SU-DHL-6 (cell line): Measurements from ENCODE around the gene PPARA.
A peak's percentile ranks its signal among the peaks of the same experiment; 100 is the strongest.

Source experiments
- H2AFZ ChIP-seq: fragments of 200-600 bp; sonication (generic); 2 replicates; pipeline ENCODE4 v1.6.1; 2014; ENCODE audit warnings: low read depth, mild to moderate bottlenecking, moderate library complexity, mixed read lengths, antibody characterized with exemption, low read length; ENCODE audit not compliant: severe bottlenecking
- H3F3A ChIP-seq: fragments of 200-600 bp; shearing (Covaris generic); 2 replicates; pipeline ENCODE4 v1.6.0; 2016; ENCODE audit warnings: antibody characterized with exemption, mild to moderate bottlenecking; ENCODE audit not compliant: insufficient read depth
- H3K27ac ChIP-seq: fragments of 200-600 bp; sonication (generic); 2 replicates; pipeline ENCODE4 v1.5.1; 2016; ENCODE audit warnings: low read depth, mild to moderate bottlenecking, low read length, moderate library complexity, mixed read lengths
- H3K27me3 ChIP-seq: fragments of 200-600 bp; sonication (generic), shearing (Covaris generic); 2 replicates; pipeline ENCODE4 v1.6.0; 2014; ENCODE audit warnings: mild to moderate bottlenecking, low read length
- H3K36me3 ChIP-seq: fragments of 200-600 bp; sonication (generic); 2 replicates; pipeline ENCODE4 v1.6.1; 2014; ENCODE audit warnings: mild to moderate bottlenecking, low read length, mixed read lengths
- H3K4me2 ChIP-seq: fragments of 300-600, 200-600 bp; shearing (Covaris generic), sonication (generic); 2 replicates; pipeline ENCODE4 v1.6.0; 2014; ENCODE audit warnings: low read length, low read depth, mild to moderate bottlenecking; ENCODE audit not compliant: poor library complexity, severe bottlenecking
- H3K4me3 ChIP-seq: fragments of 200-600 bp; sonication (generic); 2 replicates; pipeline ENCODE4 v1.5.1; 2014; ENCODE audit warnings: antibody characterized with exemption, low read length, mild to moderate bottlenecking, mixed read lengths; ENCODE audit not compliant: insufficient read depth, poor library complexity, severe bottlenecking
- H3K79me2 ChIP-seq: fragments of 200-600 bp; sonication (generic); 2 replicates; pipeline ENCODE4 v1.6.1; 2014; ENCODE audit warnings: mild to moderate bottlenecking, low read length, moderate library complexity; ENCODE audit not compliant: insufficient read depth
- H3K9ac ChIP-seq: fragments of 200-600 bp; sonication (generic); 2 replicates; pipeline ENCODE4 v1.7.0; 2014; ENCODE audit warnings: mild to moderate bottlenecking, low read length
- H3K9me2 ChIP-seq: fragments of 200-600 bp; sonication (generic); replicated peaks from 2 replicates; pipeline ENCODE4 v1.6.1; 2014; ENCODE audit warnings: low read length; ENCODE audit not compliant: insufficient read depth
- H3K9me3 ChIP-seq: fragments of 200-600 bp; sonication (generic); 2 replicates; pipeline ENCODE4 v1.6.1; 2014; ENCODE audit warnings: low read length, mixed read lengths; ENCODE audit not compliant: insufficient read depth
- H4K20me1 ChIP-seq: fragments of 200-600 bp; sonication (generic); 2 replicates; pipeline ENCODE4 v1.6.1; 2014; ENCODE audit warnings: low read depth, mild to moderate bottlenecking, antibody characterized with exemption, low read length, moderate library complexity, mixed read lengths
- CTCF ChIP-seq: fragments of 200-600 bp; sonication (generic); IDR thresholded peaks from one replicate; pipeline ENCODE4 v1.5.1; 2017; ENCODE audit warnings: antibody characterized with exemption, mild to moderate bottlenecking, low read length, moderate library complexity; ENCODE audit not compliant: insufficient read depth, poor library complexity, severe bottlenecking
- EZH2phosphoT487 ChIP-seq: fragments of 200-600 bp; sonication (generic), shearing (Covaris generic); conservative IDR thresholded peaks from 2 replicates; pipeline ENCODE4 v1.6.1; 2018; ENCODE audit warnings: mild to moderate bottlenecking, antibody characterized with exemption, low read length, moderate library complexity, mixed read lengths

PPARA gene

GRCh38 chr22:46115388-46115678 lies 35.0 kb upstream of the PPARA start:
- H3K9me2 ChIP-seq, result no peaks in the 10 kb centered on the region
- no peak overlapping the region for H3K9ac ChIP-seq
- H3K27ac ChIP-seq, result no peak overlapping the region
- H3K4me3 ChIP-seq, result no peak overlapping the region
- H3K36me3 ChIP-seq, result no peaks in the 10 kb centered on the region
- no peaks in the 10 kb centered on the region for H3F3A ChIP-seq
- H2AFZ ChIP-seq, result no peak overlapping the region
- TF ChIP-seq CTCF, result no peak
- TF ChIP-seq EZH2phosphoT487, result no peak
- no peak overlapping the region for H3K4me2 ChIP-seq
- H3K79me2 ChIP-seq, result no peaks in the 10 kb centered on the region
- no peaks in the 10 kb centered on the region for H4K20me1 ChIP-seq
- no peaks in the 10 kb centered on the region for H3K27me3 ChIP-seq
- H3K9me3 ChIP-seq, result no peaks in the 10 kb centered on the region

GRCh38 chr22:46115755-46116490 lies 34.4 kb upstream of the PPARA start:
- Histone ChIP-seq H3K27me3 (no peaks in the 10 kb centered on the region), H2AFZ (no peak overlapping the region), H3K27ac (no peak overlapping the region), H3K9me2 (no peaks in the 10 kb centered on the region), H3K4me2 (no peak overlapping the region), H3F3A (no peaks in the 10 kb centered on the region), H4K20me1 (no peaks in the 10 kb centered on the region), H3K4me3 (no peak overlapping the region), H3K79me2 (no peaks in the 10 kb centered on the region), H3K36me3 (no peaks in the 10 kb centered on the region), H3K9me3 (no peaks in the 10 kb centered on the region), H3K9ac (no peak overlapping the region)
- TF ChIP-seq CTCF (no peak), EZH2phosphoT487 (no peak)

GRCh38 chr22:46116491-46116958 lies 33.8 kb upstream of the PPARA start:
- no peak overlapping the region for H3K27ac ChIP-seq
- no peak for TF ChIP-seq EZH2phosphoT487
- TF ChIP-seq CTCF, result peak; percentile 95

More at GRCh38 chr22:46116491-46116958, 33.8 kb upstream of the PPARA start:
- H3K9me2 ChIP-seq, result no peaks in the 10 kb centered on the region
- no peaks in the 10 kb centered on the region for H3K27me3 ChIP-seq
- H3K36me3 ChIP-seq, result no peaks in the 10 kb centered on the region
- no peaks in the 10 kb centered on the region for H3K9me3 ChIP-seq
- H3K9ac ChIP-seq, result no peak overlapping the region
- no peaks in the 10 kb centered on the region for H3F3A ChIP-seq
- no peak overlapping the region for H3K4me2 ChIP-seq
- no peaks in the 10 kb centered on the region for H4K20me1 ChIP-seq
- H3K4me3 ChIP-seq, result no peak overlapping the region
- no peaks in the 10 kb centered on the region for H3K79me2 ChIP-seq
- no peak overlapping the region for H2AFZ ChIP-seq
